HepG2 (cell line): Measurements from ENCODE around the gene TMEM132E.

Experiments used
- CTCF ChIP-seq: sonication (generic); formaldehyde crosslinking; IDR thresholded peaks from 2 replicates; pipeline ENCODE4 v1.5.0; 2020; ENCODE audit warnings: mild to moderate bottlenecking, missing genetic modification reagents, moderate library complexity
- HNRNPLL ChIP-seq: fragments of 200-400 bp; formaldehyde crosslinking; IDR thresholded peaks from 2 replicates; pipeline ENCODE4 v1.6.1; 2017; ENCODE audit warnings: mild to moderate bottlenecking, low read depth, low read length; ENCODE audit not compliant: poor library complexity, severe bottlenecking
- PAX8 ChIP-seq: sonication (generic); formaldehyde crosslinking; IDR thresholded peaks from 2 replicates; pipeline ENCODE4 v1.8.0; 2022; ENCODE audit warnings: mild to moderate bottlenecking, missing genetic modification reagents, borderline replicate concordance
- SMAD3 ChIP-seq: sonication (generic); formaldehyde crosslinking; IDR thresholded peaks from 2 replicates; pipeline ENCODE4 v1.4.0; 2020; ENCODE audit warnings: missing genetic modification reagents
- USF2 ChIP-seq, 2 experiments: sonication (generic) in 1 of 2; formaldehyde crosslinking in 1 of 2; IDR thresholded peaks; 2 replicates each; pipeline versions ENCODE4 v1.5.1 to v1.6.1; 2011 to 2020; ENCODE audit warnings: borderline replicate concordance in 1 of 2, low read depth in 1 of 2, low read length in 1 of 2, mild to moderate bottlenecking in 1 of 2, missing genetic modification reagents in 1 of 2, moderate library complexity in 1 of 2
- ZBTB42 ChIP-seq: sonication (generic); formaldehyde crosslinking; IDR thresholded peaks from 2 replicates; pipeline ENCODE4 v1.5.0; 2020; ENCODE audit warnings: mild to moderate bottlenecking, missing genetic modification reagents

GRCh38 chr17:34637548-34638525 lies 58.5 kb downstream of the TMEM132E start:
- TF ChIP-seq PAX8 = no peak
- no peak for TF ChIP-seq USF2 (IDR thresholded peaks at IDR 0.05; ENCODE audit: low read depth, low read length)
- no peak for TF ChIP-seq USF2 (CRISPR knock-in tag; IDR thresholded peaks at IDR 0.05; ENCODE audit: borderline replicate concordance)
- TF ChIP-seq CTCF (CRISPR knock-in tag) = peak; percentile 85
- no peak for TF ChIP-seq SMAD3 (CRISPR knock-in tag)
- TF ChIP-seq HNRNPLL = no peak
- TF ChIP-seq ZBTB42 = no peak
